BJ (cell line): ENCODE results near the gene ADARB2. TPM values are rescaled to one million over a fixed set of nuclear protein-coding genes. Genes with fewer than 3 reads are reported as not detected.

Source experiments
- CTCF ChIA-PET: fragments of 350-600 bp; formaldehyde crosslinking; extraction: SDS; loops from one replicate; lab custom pipeline; 2021; ENCODE audit warnings: antibody characterized with exemption, inconsistent platforms; lab: Yijun Ruan, JAX
- POLR2A ChIA-PET: fragments of 300-600 bp; sonication (Branson Sonifier 250); formaldehyde crosslinking; extraction: SDS; loops from one replicate; lab custom pipeline; 2021; ENCODE audit warnings: antibody characterized with exemption; lab: Charles Lee
- DNase-seq: peaks from one replicate; pipeline ENCODE4 v3.0.0-alpha.2; 2011; ENCODE audit warnings: low read depth
- H3K27me3 ChIP-seq: 2 replicates; pipeline ENCODE4 v1.6.0; 2011; ENCODE audit warnings: low read length; ENCODE audit not compliant: control insufficient read depth, insufficient read depth
- H3K36me3 ChIP-seq: 2 replicates; pipeline ENCODE4 v1.5.1; 2011; ENCODE audit warnings: low read length; ENCODE audit not compliant: control insufficient read depth, insufficient read depth
- H3K4me3 ChIP-seq: 2 replicates; pipeline ENCODE4 v1.5.1; 2011; ENCODE audit warnings: low read depth, mild to moderate bottlenecking, control low read depth, low read length
- polyA plus RNA-seq: library from polyadenylated mRNA; depleted of rRNA; stranded (reverse); fragments of >200 nt; gene quantifications from 2 replicates; pipeline ENCODE4 v1.2.3, GENCODE V29; 2011
- TF ChIP-seq, protein P1 (sequence below): IDR thresholded peaks from 2 replicates; pipeline ENCODE4 v1.5.1; 2011; ENCODE audit warnings: low read depth, mild to moderate bottlenecking, control low read depth, inconsistent platforms, low read length, moderate library complexity; ENCODE audit not compliant: insufficient read depth

The ADARB2 gene
- polyA plus RNA-seq, 1 experiment, result not detected

GRCh38 chr10:1548146-1548545 is 189.2 kb downstream of the ADARB2 start:
- Histone ChIP-seq H3K4me3 (no peak overlapping the region), H3K27me3 (no peaks in the 10 kb centered on the region), H3K36me3 (no peaks in the 10 kb centered on the region)
- TF ChIP-seq, protein P1, sequence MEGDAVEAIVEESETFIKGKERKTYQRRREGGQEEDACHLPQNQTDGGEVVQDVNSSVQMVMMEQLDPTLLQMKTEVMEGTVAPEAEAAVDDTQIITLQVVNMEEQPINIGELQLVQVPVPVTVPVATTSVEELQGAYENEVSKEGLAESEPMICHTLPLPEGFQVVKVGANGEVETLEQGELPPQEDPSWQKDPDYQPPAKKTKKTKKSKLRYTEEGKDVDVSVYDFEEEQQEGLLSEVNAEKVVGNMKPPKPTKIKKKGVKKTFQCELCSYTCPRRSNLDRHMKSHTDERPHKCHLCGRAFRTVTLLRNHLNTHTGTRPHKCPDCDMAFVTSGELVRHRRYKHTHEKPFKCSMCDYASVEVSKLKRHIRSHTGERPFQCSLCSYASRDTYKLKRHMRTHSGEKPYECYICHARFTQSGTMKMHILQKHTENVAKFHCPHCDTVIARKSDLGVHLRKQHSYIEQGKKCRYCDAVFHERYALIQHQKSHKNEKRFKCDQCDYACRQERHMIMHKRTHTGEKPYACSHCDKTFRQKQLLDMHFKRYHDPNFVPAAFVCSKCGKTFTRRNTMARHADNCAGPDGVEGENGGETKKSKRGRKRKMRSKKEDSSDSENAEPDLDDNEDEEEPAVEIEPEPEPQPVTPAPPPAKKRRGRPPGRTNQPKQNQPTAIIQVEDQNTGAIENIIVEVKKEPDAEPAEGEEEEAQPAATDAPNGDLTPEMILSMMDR, result no peak
- POLR2A ChIA-PET, result no interaction called here
- no peak for DNase-seq
- CTCF ChIA-PET, result no interaction called here

- POLR2A ChIA-PET, result no interaction called here
- H3K36me3 ChIP-seq, result no peaks in the 10 kb centered on the region
- no peaks in the 10 kb centered on the region for H3K27me3 ChIP-seq
- TF ChIP-seq, protein P1, result no peak
- no peak overlapping the region for H3K4me3 ChIP-seq
- no peak for DNase-seq
- CTCF ChIA-PET, result no interaction called here
These were observed 190.8 kb downstream of the ADARB2 start for GRCh38 chr10:1546431-1547110.

GRCh38 chr10:1545524-1545923 is 191.8 kb downstream of the ADARB2 start:
- DNase-seq, result no peak
- H3K36me3 ChIP-seq, result no peaks in the 10 kb centered on the region
- ChIA-PET CTCF (no interaction called here), POLR2A (no interaction called here)
- no peak overlapping the region for H3K4me3 ChIP-seq
- no peaks in the 10 kb centered on the region for H3K27me3 ChIP-seq
- TF ChIP-seq, protein P1, result no peak

- no peak for DNase-seq
- Histone ChIP-seq H3K4me3 (no peak overlapping the region), H3K36me3 (no peaks in the 10 kb centered on the region), H3K27me3 (no peaks in the 10 kb centered on the region)
- ChIA-PET CTCF (no interaction called here), POLR2A (no interaction called here)
- TF ChIP-seq, protein P1, result no peak
These were observed 192.4 kb downstream of the ADARB2 start for GRCh38 chr10:1544929-1545328.

DNA sequence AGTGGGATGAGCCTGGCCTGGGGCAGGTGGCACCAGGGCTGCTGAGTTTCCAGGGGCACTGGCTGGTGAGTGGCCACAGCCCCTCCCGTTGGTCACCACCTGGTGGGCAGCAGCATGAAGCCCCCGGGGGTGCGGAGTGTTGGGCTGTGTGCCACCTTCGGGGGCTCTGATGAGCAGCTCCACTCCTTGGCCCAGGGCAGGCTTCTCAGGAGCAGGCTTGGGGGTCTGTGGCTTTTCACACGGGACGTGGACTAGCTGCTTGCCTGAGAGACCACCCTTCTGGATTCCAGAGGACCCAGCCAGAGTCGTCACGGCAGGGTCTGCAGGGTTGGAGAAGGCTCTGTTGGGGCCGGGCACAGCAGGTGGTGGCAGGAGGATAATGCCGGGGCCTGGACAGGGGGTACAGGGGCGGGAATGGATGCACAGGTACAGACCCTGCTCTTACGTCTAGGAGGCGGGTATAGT is 193.1 kb downstream of the ADARB2 start:
- ChIA-PET POLR2A (no interaction called here), CTCF (no interaction called here)
- DNase-seq, result no peak
- H3K27me3 ChIP-seq, result no peaks in the 10 kb centered on the region
- TF ChIP-seq, protein P1, result no peak
- H3K36me3 ChIP-seq, result no peaks in the 10 kb centered on the region
- H3K4me3 ChIP-seq, result no peak overlapping the region
